HG03159 (cell line): ENCODE results near the gene TWIST2.

Source experiments
- ATAC-seq: cut with Tn5 transposase; IDR thresholded peaks from one replicate; pipeline ENCODE4 v1.9.1; 2021; ENCODE audit warnings: mild to moderate bottlenecking, moderate library complexity; ENCODE audit not compliant: unreplicated experiment

Gene TWIST2

GRCh38 chr2:238835726-238836301 is 12.1 kb upstream of the TWIST2 start:
- no peak for ATAC-seq

- no peak for ATAC-seq
Measured at GRCh38 chr2:238838786-238839327, 9.0 kb upstream of the TWIST2 start.

GRCh38 chr2:238839428-238839827 is 8.5 kb upstream of the TWIST2 start:
- no peak for ATAC-seq

GRCh38 chr2:238841542-238842164 is 6.2 kb upstream of the TWIST2 start:
- no peak for ATAC-seq

GRCh38 chr2:238843476-238843875 is 4.4 kb upstream of the TWIST2 start:
- ATAC-seq, result no peak

GRCh38 chr2:238845583-238846377 is 2.1 kb upstream of the TWIST2 start:
- ATAC-seq, result no peak

DNA sequence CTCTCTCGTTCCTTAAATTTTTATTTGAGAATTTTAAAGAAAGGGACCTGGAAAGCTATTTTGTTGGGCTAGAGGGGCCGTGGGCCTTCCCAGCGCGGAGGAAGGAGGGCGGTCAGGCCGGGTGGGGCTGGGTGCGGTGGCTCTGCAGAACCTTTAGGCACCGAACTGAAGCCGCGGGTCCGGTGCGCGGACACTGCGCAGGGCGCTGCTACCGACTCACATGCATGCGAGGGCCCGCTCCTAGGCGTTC is 1.6 kb upstream of the TWIST2 start:
- no peak for ATAC-seq

DNA sequence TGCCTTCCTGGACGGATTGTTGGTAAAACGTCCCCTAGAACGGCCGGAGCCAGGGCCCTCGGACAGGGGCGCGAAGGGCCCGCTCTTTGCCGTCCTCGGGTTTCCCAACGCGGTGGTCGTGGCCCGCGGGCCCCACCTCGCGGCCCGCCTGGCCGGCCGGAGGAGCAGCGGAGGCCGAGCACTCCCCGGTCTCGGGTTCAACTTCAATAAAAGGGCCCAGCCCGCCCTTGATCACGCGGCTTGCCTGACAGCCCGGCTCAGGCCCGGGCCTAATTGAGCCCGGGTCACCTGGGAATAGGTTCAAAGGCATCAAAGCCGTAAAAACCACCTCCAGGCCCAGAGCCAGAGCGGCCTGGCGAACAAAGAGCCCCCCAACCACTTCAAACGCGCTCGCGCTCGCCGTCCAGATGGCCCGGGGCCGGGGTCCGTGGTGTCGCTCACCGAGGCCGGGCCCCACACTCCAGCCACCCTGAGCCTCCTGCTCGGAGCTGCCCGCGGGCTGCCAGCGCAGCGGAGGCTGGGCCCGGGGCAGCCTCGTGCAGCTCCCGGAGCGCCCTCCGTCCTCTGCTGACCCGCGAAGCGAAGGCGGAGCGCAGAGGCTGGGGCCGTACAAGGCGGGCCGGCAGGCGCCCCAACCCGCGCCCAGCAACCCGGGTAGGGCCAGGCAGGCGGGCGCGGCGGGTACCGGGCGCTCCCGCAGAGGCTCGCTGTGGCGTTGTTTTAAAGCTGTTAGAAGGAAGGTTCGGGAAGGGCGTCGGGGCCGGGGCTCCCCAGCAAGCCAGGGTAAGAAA is 1.1 kb upstream of the TWIST2 start:
- no peak for ATAC-seq

GRCh38 chr2:238847419-238847801 is 475 bp upstream of the TWIST2 start:
- ATAC-seq, result no peak

- no peak for ATAC-seq
Measured at GRCh38 chr2:238848691-238848975, 748 bp downstream of the TWIST2 start.

DNA sequence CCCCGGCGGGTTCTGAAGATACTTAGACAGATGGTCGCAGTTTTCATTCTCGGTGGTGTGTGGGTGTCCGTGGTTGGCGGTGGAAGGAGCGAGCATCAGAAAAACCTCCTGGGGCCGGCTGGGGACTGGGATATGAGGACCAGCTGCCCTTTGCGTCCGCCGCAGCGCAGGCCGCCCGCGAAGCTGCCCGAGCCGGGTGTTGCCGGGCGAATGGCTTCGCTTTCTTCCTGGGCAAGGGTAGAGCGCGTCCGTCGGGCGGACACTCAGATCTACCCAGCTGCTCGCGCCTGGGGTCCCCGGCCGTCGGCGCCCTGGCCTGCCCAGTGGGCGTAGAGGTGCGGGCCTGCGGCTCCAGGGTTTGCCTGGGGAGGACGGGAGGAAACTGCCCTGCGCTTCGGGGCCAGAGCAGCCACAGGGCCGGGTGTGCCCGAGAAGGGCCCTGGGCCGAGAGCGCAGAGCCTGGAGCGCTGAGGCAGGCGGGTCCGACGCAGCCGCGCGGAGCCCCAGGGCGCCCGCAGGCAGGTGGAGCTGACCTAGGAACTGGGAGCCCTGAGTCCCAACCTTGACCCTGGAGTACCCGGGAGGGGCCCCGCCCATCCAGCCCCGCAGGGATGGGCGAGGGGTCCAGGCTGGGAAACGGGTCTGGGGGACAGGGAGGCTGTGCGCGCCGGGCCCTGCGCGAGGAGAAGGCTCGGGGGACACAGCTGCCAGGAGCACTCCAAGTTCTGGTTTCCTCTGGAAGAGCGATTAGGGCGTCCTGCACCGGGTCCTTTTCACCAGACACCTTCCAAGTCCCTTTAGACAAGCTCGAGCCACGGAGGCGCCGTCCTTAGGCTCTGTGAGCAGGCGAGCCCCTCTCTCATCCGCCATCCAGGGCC is 1.3 kb downstream of the TWIST2 start:
- ATAC-seq, result no peak

DNA sequence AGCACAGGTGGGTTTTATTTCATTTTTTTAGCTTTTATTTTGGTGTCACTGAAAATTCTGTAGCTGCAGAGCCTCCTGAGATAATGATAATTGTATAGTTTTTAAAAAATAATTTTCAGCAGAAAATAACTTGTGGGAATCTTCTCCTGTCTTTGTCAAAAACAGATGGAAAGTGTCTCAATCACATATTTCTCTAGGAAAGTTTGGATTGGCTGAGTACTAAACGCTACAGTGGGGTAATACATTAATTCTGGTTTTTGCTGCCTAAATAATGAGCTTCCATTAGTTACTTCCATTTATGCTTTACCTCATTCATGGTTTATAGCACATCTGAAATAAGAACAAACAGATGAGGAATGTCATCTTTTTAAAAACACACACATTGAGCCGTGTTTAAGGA is 2.2 kb downstream of the TWIST2 start:
- ATAC-seq, result no peak

DNA sequence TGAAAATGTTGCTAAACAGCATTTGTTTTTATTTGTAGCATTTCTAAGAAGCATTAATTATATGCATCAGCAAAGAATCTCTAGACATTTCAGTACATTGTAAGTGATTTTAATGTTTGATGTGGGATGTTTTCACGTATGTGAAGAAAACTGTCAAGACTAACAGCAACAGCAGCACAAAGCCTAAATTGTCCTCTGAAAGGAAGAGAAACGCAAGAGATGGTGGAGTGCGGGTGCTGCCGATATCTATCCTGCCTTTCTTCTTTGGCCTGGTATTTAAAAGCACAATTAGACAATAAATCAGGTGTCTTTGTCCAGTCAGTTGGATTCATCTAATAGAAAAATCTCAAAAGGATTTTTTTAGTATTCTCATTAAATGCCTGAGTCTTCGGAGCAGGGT is 3.1 kb downstream of the TWIST2 start:
- no peak for ATAC-seq

DNA sequence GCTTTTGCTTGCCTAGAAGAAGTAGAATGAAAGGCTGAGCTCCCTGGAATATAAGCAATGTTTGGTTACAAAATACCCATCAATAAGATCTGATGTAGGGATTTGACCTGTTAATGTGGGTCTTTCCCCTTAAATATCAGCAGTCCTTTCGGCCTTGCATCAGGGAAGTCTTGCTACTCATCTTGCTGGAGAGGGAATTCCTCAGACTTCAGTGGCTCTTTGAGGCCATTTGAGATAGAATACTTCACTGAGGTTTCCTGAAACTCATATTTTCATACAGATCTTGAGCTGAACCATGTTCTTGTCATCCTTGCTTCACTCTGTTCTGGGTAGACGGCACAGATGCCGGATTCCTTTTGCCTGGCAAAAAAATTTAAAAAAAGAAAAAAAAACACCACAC is 3.9 kb downstream of the TWIST2 start:
- no peak for ATAC-seq

DNA sequence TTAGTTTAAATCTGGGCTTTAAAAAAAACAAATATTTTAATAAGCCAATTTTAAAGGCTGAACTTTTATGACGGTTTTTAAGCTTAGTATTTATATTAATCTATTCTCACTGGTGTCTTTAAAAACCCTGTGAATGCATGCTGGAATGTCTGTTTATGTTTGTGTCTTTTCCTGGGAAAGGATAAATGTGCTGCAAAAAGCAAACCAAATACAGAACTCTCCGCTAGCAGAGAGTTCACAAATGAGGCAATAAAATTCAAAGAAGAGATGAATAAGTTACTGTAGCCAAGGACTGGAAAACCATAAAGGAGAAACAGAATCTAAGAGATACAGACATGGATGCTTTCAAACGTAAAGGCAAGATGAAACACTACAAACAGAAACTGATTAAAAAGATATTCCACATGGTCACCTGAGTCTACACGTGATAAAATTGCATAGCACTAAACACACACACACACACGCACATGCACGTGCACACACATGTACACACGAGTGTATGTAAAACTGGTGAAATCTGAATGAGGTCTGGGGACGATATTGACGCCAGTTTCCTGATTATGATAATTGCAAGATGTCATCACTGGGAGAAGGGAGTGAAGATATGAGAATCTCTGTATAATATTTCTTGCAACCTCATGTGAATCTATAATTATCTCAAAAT is 4.5 kb downstream of the TWIST2 start:
- ATAC-seq, result no peak

- ATAC-seq, result no peak
Measured at GRCh38 chr2:238853218-238853617, 5.3 kb downstream of the TWIST2 start.

- ATAC-seq, result no peak
Measured at GRCh38 chr2:238853721-238854120, 5.8 kb downstream of the TWIST2 start.

DNA sequence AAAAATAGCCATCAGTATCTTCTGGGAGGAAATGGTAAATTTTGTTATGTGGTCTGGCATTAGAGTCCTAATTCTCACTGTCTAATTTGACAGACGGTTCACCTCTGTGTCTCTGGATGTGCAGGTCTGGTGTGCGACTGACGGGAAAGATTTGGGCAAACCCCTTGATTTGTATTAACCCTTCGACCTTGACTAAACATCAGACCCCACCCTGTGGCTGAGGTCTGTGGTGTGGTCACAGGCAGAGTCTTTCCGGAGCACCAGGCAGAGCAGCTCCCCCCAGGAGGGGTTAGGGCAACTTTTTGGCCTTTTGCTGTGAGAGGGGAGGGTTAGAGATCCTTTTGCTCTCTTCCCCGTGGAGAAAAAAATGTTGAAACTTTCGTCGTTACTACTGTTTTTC is 6.4 kb downstream of the TWIST2 start:
- ATAC-seq, result no peak

DNA sequence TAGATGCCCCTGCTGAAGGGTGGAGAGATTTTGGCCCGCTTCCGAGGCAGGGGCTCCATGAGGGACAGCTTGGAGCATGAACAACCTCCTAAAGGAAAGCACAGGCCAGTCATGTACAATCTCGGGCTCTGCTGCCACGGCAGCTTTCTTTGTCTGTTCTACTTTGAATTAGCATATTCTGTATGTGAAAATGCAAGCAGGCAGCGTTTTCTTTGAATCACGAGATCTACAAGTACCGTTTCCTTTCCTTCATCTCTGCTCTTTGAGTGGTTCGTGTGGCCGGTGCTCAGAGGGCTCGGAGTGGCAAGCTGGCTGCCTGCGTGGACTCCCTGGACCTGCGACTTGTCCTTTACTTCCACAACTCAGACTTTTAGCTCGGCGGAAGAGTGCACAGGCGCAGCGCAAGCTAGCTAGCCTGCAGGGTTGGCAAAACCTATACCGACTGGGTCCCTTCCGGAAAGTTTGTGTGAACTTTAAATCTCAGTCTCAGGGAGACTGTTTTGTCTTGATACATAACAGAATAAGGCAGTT is 6.9 kb downstream of the TWIST2 start:
- no peak for ATAC-seq

- no peak for ATAC-seq
Measured at GRCh38 chr2:238855299-238855698, 7.4 kb downstream of the TWIST2 start.
